ENCODE data around the gene LACC1. TPM values are rescaled to one million over a fixed set of nuclear protein-coding genes. Genes with fewer than 3 reads are reported as not detected.

Gene LACC1
- total RNA-seq = 11.7 and 13.0 TPM in 2 replicates

GRCh38 chr13:43879755-43880181, at the start of gene LACC1:
TSS of gene LACC1 (plus strand) at chr13:43879904. CDS start at chr13:43880986, 1,082 bp downstream.

DNA sequence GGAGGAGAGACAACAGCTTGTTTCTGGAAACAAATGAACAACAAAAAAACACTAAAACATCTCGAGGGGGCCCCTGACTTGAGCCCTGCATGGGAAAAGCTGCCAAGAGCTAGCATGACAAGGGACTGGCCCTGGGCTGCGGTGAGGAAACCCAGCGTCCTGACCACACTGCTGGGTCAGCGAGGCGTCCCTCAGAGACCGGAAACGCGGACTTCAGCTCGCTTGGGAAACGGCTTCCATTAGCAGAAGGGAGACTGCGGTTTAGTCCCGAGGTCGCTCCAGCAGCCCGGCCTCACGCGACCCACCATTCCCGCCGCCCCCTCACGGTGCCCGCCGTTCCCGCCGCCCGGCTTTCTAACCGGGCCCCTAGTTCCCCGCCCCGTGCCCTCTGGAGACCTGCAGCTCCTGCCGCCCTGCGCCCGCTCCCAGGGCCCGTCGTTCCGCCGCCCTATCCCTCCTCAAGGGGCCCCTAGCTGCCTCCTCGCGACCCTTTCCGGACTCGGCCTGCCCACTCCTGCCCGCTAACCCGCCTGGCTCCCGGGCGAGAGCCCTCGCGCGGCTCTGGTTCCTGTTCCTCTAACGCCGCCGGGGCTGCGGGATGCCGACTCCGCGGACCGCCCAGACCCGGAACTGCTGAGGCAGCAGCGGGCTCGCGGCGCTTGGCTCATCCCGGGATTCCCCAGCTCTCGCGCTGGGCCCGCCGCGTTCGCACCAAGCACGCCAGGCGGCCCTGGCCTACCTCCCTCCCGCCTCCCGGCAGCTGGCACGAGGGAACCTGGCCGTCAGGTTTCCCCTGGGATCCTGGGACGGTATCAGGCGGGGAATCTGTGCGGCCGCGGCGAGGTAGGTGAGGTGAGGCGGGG, 581 bp upstream of the LACC1 start, which contains the start of gene CCDC122:
Gene CCDC122 (minus strand): TSS at position 849 of the 863 bp plus-strand sequence. CDS start 10,364 bp downstream, outside the sequence.

Other genes starting within 250 kb of the LACC1 start
- 1.6 and 4.7 TPM in 2 replicates for gene ENOX1, start 92.9 kb upstream of the LACC1 start, total RNA-seq
- gene CCDC122, start 164 bp upstream of the LACC1 start, total RNA-seq = 6.4 and 11.4 TPM in 2 replicates